ENCODE results near the gene ZSCAN22. TPM values are rescaled to one million over a fixed set of nuclear protein-coding genes. Genes with fewer than 3 reads are reported as not detected.
A peak's percentile ranks its signal among the peaks of the same experiment; 100 is the strongest.

The ZSCAN22 gene
- total RNA-seq, 2 donors from 2014 or later: 3.0 to 3.7 TPM

DNA sequence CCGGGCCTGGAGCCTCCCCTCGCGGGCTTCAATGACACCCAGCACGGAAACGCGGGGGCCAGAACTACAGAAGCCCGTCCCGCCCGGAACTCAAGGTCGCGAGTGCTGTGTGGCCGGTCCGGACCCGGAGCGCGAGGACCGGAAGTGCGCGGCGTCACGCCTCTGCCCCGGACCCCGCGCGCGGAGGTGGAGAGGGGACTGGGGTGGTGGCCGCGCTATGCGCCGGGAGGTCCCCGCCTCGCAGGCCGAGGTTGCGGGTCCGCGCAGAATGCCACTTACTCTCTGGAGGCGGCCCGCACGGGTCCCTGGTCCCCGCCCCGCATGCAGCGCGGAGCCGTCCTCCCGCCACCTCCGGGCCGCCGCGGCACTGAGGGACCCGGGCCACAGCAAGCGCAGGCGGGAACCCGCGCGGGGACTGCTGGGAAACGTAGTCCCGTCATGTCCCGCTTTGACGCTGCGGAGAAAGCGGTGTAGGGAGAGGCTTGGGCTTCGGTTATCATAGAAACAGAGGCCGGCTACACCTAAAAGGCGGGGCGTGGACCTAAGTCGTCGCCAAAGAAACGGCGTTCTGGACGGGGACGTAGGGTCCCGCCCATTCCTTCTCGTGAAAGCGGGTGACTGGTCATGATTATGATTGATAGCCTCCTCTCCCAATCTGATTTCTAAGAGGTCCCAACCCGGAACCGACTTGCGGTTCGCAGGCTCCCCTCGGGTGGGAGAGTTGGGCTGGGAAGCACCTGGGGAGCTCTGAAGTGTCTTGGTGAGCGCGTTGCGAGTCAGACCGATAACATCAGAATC, 54.1 kb downstream of the ZSCAN22 start, which contains the start of gene ZNF837:
Gene ZNF837, minus strand, starts transcription at position 369 of the 798 bp plus-strand sequence. CDS start 11,698 bp downstream, outside the sequence.
- H3K4me1 ChIP-seq: peaks cover 4% of the 10 kb centered on the region
- peak within 1 kb of the TSS; percentile 80 for H3K4me3 ChIP-seq
- H3K27ac ChIP-seq: peak within 1 kb of the TSS; percentile 88
- intact Hi-C loops (cut with DNase I): loop anchor here (2.0 kb wide), 1 partner anchor 18 kb away; the partner anchor contains the start of gene ZNF497
- peak within 1 kb of the TSS; percentile 81 to 89 for H3K9ac ChIP-seq (ENCODE audit: low read depth in 2 of 2, low read length in 2 of 2)
- TF ChIP-seq, protein P1, sequence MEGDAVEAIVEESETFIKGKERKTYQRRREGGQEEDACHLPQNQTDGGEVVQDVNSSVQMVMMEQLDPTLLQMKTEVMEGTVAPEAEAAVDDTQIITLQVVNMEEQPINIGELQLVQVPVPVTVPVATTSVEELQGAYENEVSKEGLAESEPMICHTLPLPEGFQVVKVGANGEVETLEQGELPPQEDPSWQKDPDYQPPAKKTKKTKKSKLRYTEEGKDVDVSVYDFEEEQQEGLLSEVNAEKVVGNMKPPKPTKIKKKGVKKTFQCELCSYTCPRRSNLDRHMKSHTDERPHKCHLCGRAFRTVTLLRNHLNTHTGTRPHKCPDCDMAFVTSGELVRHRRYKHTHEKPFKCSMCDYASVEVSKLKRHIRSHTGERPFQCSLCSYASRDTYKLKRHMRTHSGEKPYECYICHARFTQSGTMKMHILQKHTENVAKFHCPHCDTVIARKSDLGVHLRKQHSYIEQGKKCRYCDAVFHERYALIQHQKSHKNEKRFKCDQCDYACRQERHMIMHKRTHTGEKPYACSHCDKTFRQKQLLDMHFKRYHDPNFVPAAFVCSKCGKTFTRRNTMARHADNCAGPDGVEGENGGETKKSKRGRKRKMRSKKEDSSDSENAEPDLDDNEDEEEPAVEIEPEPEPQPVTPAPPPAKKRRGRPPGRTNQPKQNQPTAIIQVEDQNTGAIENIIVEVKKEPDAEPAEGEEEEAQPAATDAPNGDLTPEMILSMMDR (IDR thresholded peaks at IDR 0.05): no peak
- no peaks in the 10 kb centered on the region for H3K27me3 ChIP-seq
- H3K36me3 ChIP-seq: no peaks in the 10 kb centered on the region
- no peaks in the 10 kb centered on the region for H3K9me3 ChIP-seq
- DNase-seq: peak; percentile 99

DNA sequence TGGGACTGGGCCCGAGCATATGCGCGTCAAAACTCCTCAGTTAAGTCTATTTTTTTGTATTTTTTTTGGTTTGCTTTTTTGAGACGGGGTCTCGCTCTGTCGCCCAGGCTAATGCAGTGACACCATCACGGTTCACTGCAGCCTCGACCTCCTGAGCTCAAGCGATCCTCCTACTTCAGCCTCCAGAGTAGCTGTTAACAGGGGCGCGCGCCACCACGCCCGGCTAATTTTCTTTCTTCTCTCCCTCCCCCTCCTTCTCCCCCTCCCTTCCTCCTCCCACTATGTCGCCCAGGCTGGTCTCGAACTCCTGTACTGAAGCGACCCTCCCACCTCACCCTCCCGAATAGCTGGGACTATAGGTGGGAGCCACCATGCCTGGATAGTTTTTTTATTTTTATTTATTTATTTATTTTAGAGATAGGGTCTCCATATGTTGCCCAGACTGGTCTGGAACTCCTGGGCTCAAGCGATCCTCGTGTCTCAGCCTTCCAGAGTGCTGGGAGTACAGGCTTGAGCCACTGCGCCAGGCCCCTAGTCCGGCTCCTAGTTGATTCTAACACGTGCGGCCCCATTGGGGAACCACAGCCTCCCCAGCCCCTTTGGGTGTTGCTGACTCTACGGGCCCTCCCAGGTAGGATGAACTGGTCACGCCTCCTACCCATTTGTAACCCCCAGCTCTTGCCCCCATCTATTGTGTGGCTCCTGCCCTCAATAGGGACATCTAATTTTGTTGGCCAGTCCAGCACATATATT, 54.8 kb downstream of the ZSCAN22 start:
- no peaks in the 10 kb centered on the region for H3K36me3 ChIP-seq
- TF ChIP-seq, protein P1 (IDR thresholded peaks at IDR 0.05): no peak
- H3K9ac ChIP-seq (ENCODE audit: low read depth in 2 of 2, low read length in 2 of 2): peak overlapping the region; percentile 46 to 89
- H3K27me3 ChIP-seq: no peaks in the 10 kb centered on the region
- no peaks in the 10 kb centered on the region for H3K9me3 ChIP-seq
- no peak for DNase-seq
- intact Hi-C loops (cut with DNase I): loop anchor here (2.0 kb wide), 1 partner anchor 19 kb away; the partner anchor contains the start of gene ZNF497
- H3K4me3 ChIP-seq: peak overlapping the region; percentile 80
- H3K4me1 ChIP-seq: peaks cover 4% of the 10 kb centered on the region
- peak overlapping the region; percentile 88 for H3K27ac ChIP-seq

DNA sequence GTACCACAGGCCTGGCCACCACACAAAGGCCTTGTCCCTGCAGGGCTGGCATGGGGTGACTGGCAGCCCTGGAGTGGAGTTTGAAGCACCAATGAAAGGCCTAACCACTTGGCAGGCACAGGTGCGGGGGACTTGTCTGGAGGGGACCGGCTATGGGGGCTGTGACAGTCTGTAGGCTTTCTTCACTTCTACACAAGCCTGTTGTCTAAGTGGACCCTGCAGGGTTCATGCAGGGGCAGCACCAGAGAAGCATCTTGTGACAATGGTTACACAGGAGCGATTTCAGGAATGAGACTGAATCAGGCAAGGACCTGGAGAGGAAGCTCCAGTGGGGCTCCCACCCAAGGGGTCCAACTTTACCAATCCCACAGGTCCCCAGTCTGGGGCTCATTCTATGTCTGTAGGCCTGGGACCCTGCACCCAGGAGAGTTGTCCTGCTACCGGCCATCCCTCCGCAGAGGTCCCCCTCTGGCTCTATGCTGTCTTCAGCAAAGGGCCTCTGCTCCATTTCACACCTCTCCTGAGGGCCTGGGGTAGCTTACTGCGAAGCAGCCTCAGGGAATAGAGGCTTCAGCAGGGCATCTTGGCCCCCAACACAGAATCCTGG, 56.3 kb downstream of the ZSCAN22 start:
- TF ChIP-seq, protein P1 (IDR thresholded peaks at IDR 0.05): no peak
- H3K27ac ChIP-seq: no peak overlapping the region
- peaks cover 9% of the 10 kb centered on the region for H3K4me1 ChIP-seq
- intact Hi-C loops (cut with DNase I): no loop called here
- H3K4me3 ChIP-seq: no peak overlapping the region
- no peaks in the 10 kb centered on the region for H3K27me3 ChIP-seq
- no peaks in the 10 kb centered on the region for H3K9me3 ChIP-seq
- no peak for DNase-seq
- no peaks in the 10 kb centered on the region for H3K36me3 ChIP-seq
- H3K9ac ChIP-seq (ENCODE audit: low read depth in 2 of 2, low read length in 2 of 2): no peak overlapping the region

DNA sequence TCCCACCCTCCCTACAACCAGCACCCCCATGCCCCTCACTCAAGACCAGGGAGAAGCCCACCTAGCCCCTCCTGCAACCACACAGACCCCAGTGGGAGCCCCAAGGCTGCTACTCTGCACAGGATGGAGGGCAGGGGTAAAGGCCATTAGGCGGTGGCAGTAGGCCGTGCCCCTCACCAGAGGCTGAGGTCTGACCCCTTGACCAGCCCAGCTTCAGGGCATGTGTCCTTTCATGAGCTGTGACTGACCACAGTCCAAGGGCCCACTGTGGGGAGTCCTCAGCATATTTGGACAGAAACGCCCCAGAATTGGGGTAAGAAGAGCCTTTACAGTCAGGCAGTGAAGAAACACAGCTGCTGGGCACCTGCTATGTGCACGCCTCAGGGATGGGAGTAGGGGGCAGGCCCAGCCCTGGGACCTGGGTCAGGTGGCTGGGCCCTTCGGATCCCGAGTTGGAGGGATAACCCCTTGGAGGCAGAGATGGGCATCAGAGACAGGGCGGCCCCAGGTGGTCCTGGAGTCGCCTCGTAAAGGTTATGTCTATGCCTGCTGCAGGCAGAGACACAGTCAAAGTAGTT, 58.6 kb downstream of the ZSCAN22 start:
- H3K27ac ChIP-seq: peak overlapping the region; percentile 94
- no peaks in the 10 kb centered on the region for H3K9me3 ChIP-seq
- H3K4me3 ChIP-seq: no peak overlapping the region
- DNase-seq: no peak
- H3K27me3 ChIP-seq: no peaks in the 10 kb centered on the region
- intact Hi-C loops (cut with DNase I): no loop called here
- H3K36me3 ChIP-seq: no peaks in the 10 kb centered on the region
- TF ChIP-seq, protein P1 (IDR thresholded peaks at IDR 0.05): no peak
- H3K9ac ChIP-seq (ENCODE audit: low read depth in 2 of 2, low read length in 2 of 2): peak overlapping the region; percentile 85 to 91
- H3K4me1 ChIP-seq: peaks cover 6% of the 10 kb centered on the region
